WTC11 (cell line): ENCODE measurements around the gene C1GALT1C1L. TPM values are rescaled to one million over a fixed set of nuclear protein-coding genes. Genes with fewer than 3 reads are reported as not detected.

ENCODE experiments used
- ATAC-seq: fragments of 200-7000 bp; cut with Tn5 transposase; 2 replicates; pipeline ENCODE4 v1.10.0; 2021; ENCODE audit warnings: mild to moderate bottlenecking, moderate library complexity
- CTCF ChIA-PET: fragments of 300-600 bp; sonication (Branson Sonifier 250); formaldehyde crosslinking; loops from one replicate; lab custom pipeline; 2021; ENCODE audit warnings: antibody characterized with exemption; lab: Charles Lee
- POLR2A ChIA-PET: fragments of 350-600 bp; sonication (Branson Sonifier 250); formaldehyde crosslinking; loops from one replicate; lab custom pipeline; 2021; ENCODE audit warnings: antibody characterized with exemption; lab: Charles Lee
- DNase-seq: peaks from one replicate; pipeline ENCODE4 v3.0.0; 2021; ENCODE audit warnings: low spot score
- H3K27ac Mint-ChIP-seq: 2 replicates; pipeline ENCODE4 v1.8.0; 2021; ENCODE audit warnings: mixed read lengths
- H3K27me3 Mint-ChIP-seq: 2 replicates; pipeline ENCODE4 v1.8.0; 2021; ENCODE audit warnings: low read depth, mild to moderate bottlenecking, moderate library complexity, mixed read lengths
- H3K36me3 Mint-ChIP-seq: 2 replicates; pipeline ENCODE4 v1.8.0; 2021; ENCODE audit warnings: mixed read lengths
- H3K4me1 Mint-ChIP-seq: 2 replicates; pipeline ENCODE4 v1.8.0; 2022; ENCODE audit warnings: mixed read lengths
- H3K4me3 Mint-ChIP-seq: 2 replicates; pipeline ENCODE4 v1.8.0; 2021; ENCODE audit warnings: mild to moderate bottlenecking, moderate library complexity, mixed read lengths
- H3K9me3 Mint-ChIP-seq: 2 replicates; pipeline ENCODE4 v1.8.0; 2021; ENCODE audit warnings: mixed read lengths
- ARID4B ChIP-seq: sonication (generic); formaldehyde crosslinking; IDR thresholded peaks from 2 replicates; pipeline ENCODE4 v1.8.0; 2023; ENCODE audit warnings: missing genetic modification reagents, mild to moderate bottlenecking, borderline replicate concordance
- CDX4 ChIP-seq: fragments of 250-450 bp; sonication (Bioruptor Pico); IDR thresholded peaks from 2 replicates; pipeline ENCODE4 v1.9.0; 2021; ENCODE audit warnings: moderate library complexity, mild to moderate bottlenecking, inconsistent platforms, borderline replicate concordance
- EMX1 ChIP-seq: fragments of 250-450 bp; sonication (Bioruptor Pico); IDR thresholded peaks from 2 replicates; pipeline ENCODE4 v1.8.0; 2021; ENCODE audit warnings: mild to moderate bottlenecking
- GABPB1 ChIP-seq: sonication (generic); formaldehyde crosslinking; IDR thresholded peaks from 2 replicates; pipeline ENCODE4 v1.8.1; 2023; ENCODE audit warnings: mild to moderate bottlenecking, missing genetic modification reagents
- GTF2I ChIP-seq: fragments of 250-450 bp; sonication (Bioruptor Pico); conservative IDR thresholded peaks from 2 replicates; pipeline ENCODE4 v1.4.0; 2021; ENCODE audit warnings: mild to moderate bottlenecking
- JUN ChIP-seq: sonication (generic); formaldehyde crosslinking; IDR thresholded peaks from 2 replicates; pipeline ENCODE4 v1.8.0; 2023; ENCODE audit warnings: mild to moderate bottlenecking, missing genetic modification reagents
- MAX ChIP-seq: sonication (generic); formaldehyde crosslinking; IDR thresholded peaks from 2 replicates; pipeline ENCODE4 v1.8.0; 2022; ENCODE audit warnings: mild to moderate bottlenecking, missing genetic modification reagents
- NFYB ChIP-seq: sonication (generic); formaldehyde crosslinking; conservative IDR thresholded peaks from 2 replicates; pipeline ENCODE4 v1.8.0; 2022; ENCODE audit warnings: low read depth, missing genetic modification reagents
- NR3C1 ChIP-seq: sonication (generic); formaldehyde crosslinking; conservative IDR thresholded peaks from 2 replicates; pipeline ENCODE4 v1.8.1; 2023; ENCODE audit warnings: low read depth, mild to moderate bottlenecking, missing genetic modification reagents
- TCF7 ChIP-seq: sonication (generic); formaldehyde crosslinking; IDR thresholded peaks from 2 replicates; pipeline ENCODE4 v1.8.0; 2022; ENCODE audit warnings: mild to moderate bottlenecking, low read depth, missing genetic modification reagents, moderate library complexity
- ZBTB21 ChIP-seq: sonication (generic); formaldehyde crosslinking; IDR thresholded peaks from 2 replicates; pipeline ENCODE4 v1.8.1; 2023; ENCODE audit warnings: mild to moderate bottlenecking, missing genetic modification reagents, borderline replicate concordance
- ZNF263 ChIP-seq: sonication (generic); formaldehyde crosslinking; IDR thresholded peaks from 2 replicates; pipeline ENCODE4 v1.8.1; 2022; ENCODE audit warnings: low read depth, mild to moderate bottlenecking, moderate library complexity, missing genetic modification reagents
- ZNF317 ChIP-seq: sonication (generic); formaldehyde crosslinking; IDR thresholded peaks from 2 replicates; pipeline ENCODE4 v1.8.1; 2023; ENCODE audit warnings: low read depth, mild to moderate bottlenecking, moderate library complexity, missing genetic modification reagents, borderline replicate concordance
- total RNA-seq: library from RNA; stranded (reverse); gene quantifications from 3 replicates; pipeline ENCODE4 v1.2.3, GENCODE V29; 2021
- TF ChIP-seq, protein P1 (sequence below): sonication (generic); formaldehyde crosslinking; IDR thresholded peaks from 2 replicates; pipeline ENCODE4 v1.8.1; 2023; ENCODE audit warnings: mild to moderate bottlenecking, missing genetic modification reagents
- TF ChIP-seq, protein P2 (sequence below): sonication (generic); formaldehyde crosslinking; IDR thresholded peaks from 2 replicates; pipeline ENCODE4 v1.8.1; 2023; ENCODE audit warnings: mild to moderate bottlenecking, missing genetic modification reagents, moderate library complexity

The C1GALT1C1L gene
- total RNA-seq, 1 experiment from 2014 or later: 0.44 TPM

DNA sequence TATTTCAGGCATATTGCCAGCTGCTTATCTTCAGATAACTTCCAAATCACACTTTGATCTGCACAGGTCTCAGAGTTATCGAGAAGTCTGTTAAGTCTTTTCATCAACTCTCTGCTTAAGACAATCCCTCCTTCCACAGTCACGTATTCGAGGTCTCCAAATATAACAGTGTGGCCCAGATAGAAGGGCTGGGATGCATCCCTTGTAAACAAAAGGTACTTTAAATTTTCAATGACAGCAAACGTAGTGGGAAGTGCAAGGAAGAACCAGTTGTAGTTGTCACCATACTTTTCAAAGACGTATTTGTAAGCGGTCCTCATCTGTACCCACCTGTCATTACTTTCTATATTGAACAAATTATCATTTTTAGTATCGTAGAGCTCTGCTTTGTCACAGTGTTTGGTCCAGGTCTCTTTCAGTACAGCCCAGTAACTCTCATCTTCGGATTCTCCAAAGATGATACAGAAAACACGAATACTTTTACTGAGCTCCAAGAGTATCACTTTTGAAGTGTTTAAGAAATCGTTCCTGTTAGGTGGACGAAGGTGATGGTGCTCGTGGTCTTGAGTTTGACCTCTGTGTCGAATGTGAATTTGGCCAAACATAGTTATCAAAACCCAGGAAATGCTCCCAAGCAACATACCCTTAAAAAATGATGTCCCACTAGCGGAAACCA lies 445 bp downstream of the C1GALT1C1L start:
- Mint-ChIP-seq H3K4me1 (no peaks in the 10 kb centered on the region), H3K27me3 (peaks cover 2% of the 10 kb centered on the region; the same call in 1 of the 2 replicates), H3K27ac (no peak overlapping the region), H3K9me3 (peaks cover 24% of the 10 kb centered on the region), H3K36me3 (peaks cover 13% of the 10 kb centered on the region), H3K4me3 (peak overlapping the region; percentile 42)
- POLR2A ChIA-PET: no interaction called here
- ATAC-seq (no peak), DNase-seq (no peak)
- TF ChIP-seq GABPB1 (CRISPR knock-in tag): 0 out of 2 replicates have a peak, but pooled peaks have one; percentile 26
- no peak for TF ChIP-seq ZNF317 (CRISPR knock-in tag)
- CTCF ChIA-PET: no interaction called here

DNA sequence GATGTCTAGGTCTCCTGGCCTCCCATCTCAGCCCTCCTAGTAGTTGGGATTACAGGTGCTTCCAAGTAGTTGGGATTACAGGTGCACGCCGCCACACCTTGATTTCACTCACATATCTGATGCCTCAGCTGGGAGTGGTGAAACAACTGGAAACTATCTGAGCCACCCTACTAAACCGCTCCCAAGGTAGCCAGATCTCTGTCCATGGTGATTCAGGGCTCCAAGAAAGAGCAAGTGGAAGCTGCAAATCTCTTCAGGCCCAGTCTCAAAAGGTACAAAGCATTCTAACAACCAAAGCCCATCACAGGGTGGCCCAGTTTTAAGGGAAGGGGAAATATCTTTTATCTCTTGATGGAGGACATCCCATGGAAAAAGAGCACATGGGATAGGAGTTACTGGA lies 19.0 kb downstream of the C1GALT1C1L start:
- Mint-ChIP-seq H3K27me3 (peaks cover 2% of the 10 kb centered on the region; the same call in 1 of the 2 replicates), H3K27ac (no peak overlapping the region), H3K9me3 (peaks cover 10% of the 10 kb centered on the region), H3K36me3 (peaks cover 8% of the 10 kb centered on the region), H3K4me3 (no peak overlapping the region)
- DNase-seq (no peak), ATAC-seq (no peak)
- POLR2A ChIA-PET: no interaction called here
- CTCF ChIA-PET: no interaction called here
- TF ChIP-seq JUN: no peak
- no peak for TF ChIP-seq ZNF263 (CRISPR knock-in tag)
- TF ChIP-seq MAX (CRISPR knock-in tag): no peak
- TF ChIP-seq, protein P1, sequence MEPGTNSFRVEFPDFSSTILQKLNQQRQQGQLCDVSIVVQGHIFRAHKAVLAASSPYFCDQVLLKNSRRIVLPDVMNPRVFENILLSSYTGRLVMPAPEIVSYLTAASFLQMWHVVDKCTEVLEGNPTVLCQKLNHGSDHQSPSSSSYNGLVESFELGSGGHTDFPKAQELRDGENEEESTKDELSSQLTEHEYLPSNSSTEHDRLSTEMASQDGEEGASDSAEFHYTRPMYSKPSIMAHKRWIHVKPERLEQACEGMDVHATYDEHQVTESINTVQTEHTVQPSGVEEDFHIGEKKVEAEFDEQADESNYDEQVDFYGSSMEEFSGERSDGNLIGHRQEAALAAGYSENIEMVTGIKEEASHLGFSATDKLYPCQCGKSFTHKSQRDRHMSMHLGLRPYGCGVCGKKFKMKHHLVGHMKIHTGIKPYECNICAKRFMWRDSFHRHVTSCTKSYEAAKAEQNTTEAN (CRISPR knock-in tag): no peak
- no peak for TF ChIP-seq NFYB (CRISPR knock-in tag)
- no peak for TF ChIP-seq TCF7 (CRISPR knock-in tag)
- TF ChIP-seq CDX4 (CRISPR knock-in tag): no peak
- TF ChIP-seq EMX1 (CRISPR knock-in tag): no peak
- TF ChIP-seq ZNF317 (CRISPR knock-in tag): no peak
- TF ChIP-seq, protein P2, sequence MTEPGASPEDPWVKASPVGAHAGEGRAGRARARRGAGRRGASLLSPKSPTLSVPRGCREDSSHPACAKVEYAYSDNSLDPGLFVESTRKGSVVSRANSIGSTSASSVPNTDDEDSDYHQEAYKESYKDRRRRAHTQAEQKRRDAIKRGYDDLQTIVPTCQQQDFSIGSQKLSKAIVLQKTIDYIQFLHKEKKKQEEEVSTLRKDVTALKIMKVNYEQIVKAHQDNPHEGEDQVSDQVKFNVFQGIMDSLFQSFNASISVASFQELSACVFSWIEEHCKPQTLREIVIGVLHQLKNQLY (CRISPR knock-in tag): no peak
- no peak for TF ChIP-seq NR3C1 (CRISPR knock-in tag)
- no peak for TF ChIP-seq GTF2I
- no peak for TF ChIP-seq ZBTB21
- TF ChIP-seq, all 79 proteins: peak for 0
- no peaks in the 10 kb centered on the region for H3K4me1 Mint-ChIP-seq

GRCh38 chr2:43653506-43653905 lies 22.7 kb downstream of the C1GALT1C1L start:
- POLR2A ChIA-PET: no interaction called here
- ATAC-seq: no peak
- no peaks in the 10 kb centered on the region for H3K27me3 Mint-ChIP-seq
- no peak overlapping the region for H3K27ac Mint-ChIP-seq
- CTCF ChIA-PET: interaction anchor here (0.6 kb wide), 1 partner anchor 382 kb away, joined by 4 read pairs; no protein-coding TSS in a partner anchor
- no peaks in the 10 kb centered on the region for H3K4me1 Mint-ChIP-seq
- no peak for DNase-seq
- TF ChIP-seq ARID4B: no peak
- TF ChIP-seq, all 79 proteins: peak for 0
- Mint-ChIP-seq H3K36me3 (no peaks in the 10 kb centered on the region), H3K9me3 (peaks cover 4% of the 10 kb centered on the region; the same call in 1 of the 2 replicates), H3K4me3 (no peak overlapping the region)
